Glutamatergic neuron (in vitro differentiated cells): ENCODE results near the gene SLC66A2. TPM values are rescaled to one million over a fixed set of nuclear protein-coding genes. Genes with fewer than 3 reads are reported as not detected.
A peak's percentile ranks its signal among the peaks of the same experiment; 100 is the strongest.

Experiments
- DNase-seq: peaks from one replicate; pipeline ENCODE4 v3.0.0; 2022
- H3K27ac Mint-ChIP-seq: one replicate; pipeline ENCODE4 v1.8.0; 2020; ENCODE audit warnings: mild to moderate bottlenecking, mixed read lengths, inconsistent platforms; ENCODE audit not compliant: unreplicated experiment
- H3K27me3 Mint-ChIP-seq: one replicate; pipeline ENCODE4 v1.8.0; 2020; ENCODE audit warnings: mild to moderate bottlenecking, moderate library complexity, mixed read lengths, inconsistent platforms; ENCODE audit not compliant: unreplicated experiment
- H3K36me3 Mint-ChIP-seq: one replicate; pipeline ENCODE4 v1.8.0; 2020; ENCODE audit warnings: mild to moderate bottlenecking, mixed read lengths, inconsistent platforms; ENCODE audit not compliant: unreplicated experiment
- H3K4me1 Mint-ChIP-seq: one replicate; pipeline ENCODE4 v1.8.0; 2020; ENCODE audit warnings: mild to moderate bottlenecking, low read depth, mixed read lengths, inconsistent platforms; ENCODE audit not compliant: unreplicated experiment
- H3K4me3 Mint-ChIP-seq: one replicate; pipeline ENCODE4 v1.8.0; 2020; ENCODE audit warnings: mild to moderate bottlenecking, mixed read lengths, inconsistent platforms; ENCODE audit not compliant: unreplicated experiment
- H3K9me3 Mint-ChIP-seq: one replicate; pipeline ENCODE4 v1.8.0; 2020; ENCODE audit warnings: mild to moderate bottlenecking, moderate library complexity, mixed read lengths, inconsistent platforms; ENCODE audit not compliant: unreplicated experiment
- CTCF ChIP-seq: fragments of 200-600 bp; sonication (generic); IDR thresholded peaks from one replicate; pipeline ENCODE4 v1.5.0; 2021; ENCODE audit not compliant: partially characterized antibody, unreplicated experiment
- total RNA-seq: library from RNA; stranded (reverse); fragmentation: NEBNext Ultra II Directional; extraction: Animal tissue kit (Norgen Biotek cat#: 25700); gene quantifications from one replicate; pipeline ENCODE4 v1.2.1, GENCODE V29; 2021; ENCODE audit not compliant: unreplicated experiment

Gene SLC66A2
- total RNA-seq, 1 donor from 2014 or later = 56.6 TPM

GRCh38 chr18:79955302-79956075 lies 4.0 kb upstream of the SLC66A2 start:
- peaks cover 3% of the 10 kb centered on the region for H3K36me3 Mint-ChIP-seq
- H3K4me1 Mint-ChIP-seq = peaks cover 6% of the 10 kb centered on the region
- no peak for TF ChIP-seq CTCF
- H3K27me3 Mint-ChIP-seq = peaks cover 7% of the 10 kb centered on the region
- H3K4me3 Mint-ChIP-seq = peak overlapping the region; percentile 4
- no peak overlapping the region for H3K27ac Mint-ChIP-seq
- peaks cover 1% of the 10 kb centered on the region for H3K9me3 Mint-ChIP-seq
- DNase-seq = no peak

- H3K9me3 Mint-ChIP-seq = peaks cover 6% of the 10 kb centered on the region
- peaks cover 13% of the 10 kb centered on the region for H3K27me3 Mint-ChIP-seq
- no peak overlapping the region for H3K4me3 Mint-ChIP-seq
- H3K4me1 Mint-ChIP-seq = peaks cover 3% of the 10 kb centered on the region
- TF ChIP-seq CTCF = no peak
- no peak for DNase-seq
- no peak overlapping the region for H3K27ac Mint-ChIP-seq
- peaks cover 3% of the 10 kb centered on the region for H3K36me3 Mint-ChIP-seq
These were observed 3.3 kb upstream of the SLC66A2 start for GRCh38 chr18:79954791-79955190.

GRCh38 chr18:79953971-79954651 lies 2.7 kb upstream of the SLC66A2 start:
- Mint-ChIP-seq H3K4me3 (no peak overlapping the region), H3K9me3 (peaks cover 9% of the 10 kb centered on the region), H3K27ac (no peak overlapping the region), H3K27me3 (peaks cover 14% of the 10 kb centered on the region), H3K4me1 (peaks cover 2% of the 10 kb centered on the region), H3K36me3 (peaks cover 3% of the 10 kb centered on the region)
- TF ChIP-seq CTCF = no peak
- DNase-seq = no peak

- Mint-ChIP-seq H3K4me1 (peaks cover 4% of the 10 kb centered on the region), H3K36me3 (peaks cover 3% of the 10 kb centered on the region), H3K27ac (no peak overlapping the region), H3K27me3 (peaks cover 14% of the 10 kb centered on the region), H3K9me3 (peaks cover 15% of the 10 kb centered on the region), H3K4me3 (peak overlapping the region; percentile 64)
- no peak for TF ChIP-seq CTCF
- DNase-seq = peak; percentile 47
These were observed 1.6 kb upstream of the SLC66A2 start for GRCh38 chr18:79952996-79953559.
